ENCODE data around the gene TC2N.
"Not testable (repeated sequence)": the region's sequence is repeated elsewhere in the genome, so short reads cannot be mapped to it uniquely, and the experiment has no call there.

Gene TC2N

GRCh38 chr14:91867316-91867988 lies at the start of gene TC2N:
Gene TC2N, minus strand, starts transcription at chr14:91867536. Its CDS starts 53,767 bp downstream, at chr14:91813769.
- DNase-seq: no peak

DNA sequence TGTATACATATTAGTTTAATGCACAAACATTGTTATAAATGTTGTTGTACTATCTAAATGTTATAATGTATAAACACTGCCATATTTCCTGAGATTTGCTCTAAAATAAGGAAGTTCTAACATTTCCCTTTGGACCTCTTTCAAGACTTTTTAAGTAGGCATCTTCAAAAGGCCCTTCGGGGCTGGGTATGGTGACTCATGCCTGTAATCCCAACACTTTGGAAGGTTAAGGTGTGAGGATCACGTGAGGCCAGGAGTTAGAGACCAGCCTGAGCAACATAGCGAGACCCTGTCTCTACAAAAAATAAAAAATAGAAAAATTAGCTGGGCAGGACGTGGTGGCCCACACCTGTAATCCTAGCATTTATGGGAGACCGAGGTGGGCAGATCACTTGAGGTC lies 44.7 kb upstream of the TC2N start:
- no peak for DNase-seq

DNA sequence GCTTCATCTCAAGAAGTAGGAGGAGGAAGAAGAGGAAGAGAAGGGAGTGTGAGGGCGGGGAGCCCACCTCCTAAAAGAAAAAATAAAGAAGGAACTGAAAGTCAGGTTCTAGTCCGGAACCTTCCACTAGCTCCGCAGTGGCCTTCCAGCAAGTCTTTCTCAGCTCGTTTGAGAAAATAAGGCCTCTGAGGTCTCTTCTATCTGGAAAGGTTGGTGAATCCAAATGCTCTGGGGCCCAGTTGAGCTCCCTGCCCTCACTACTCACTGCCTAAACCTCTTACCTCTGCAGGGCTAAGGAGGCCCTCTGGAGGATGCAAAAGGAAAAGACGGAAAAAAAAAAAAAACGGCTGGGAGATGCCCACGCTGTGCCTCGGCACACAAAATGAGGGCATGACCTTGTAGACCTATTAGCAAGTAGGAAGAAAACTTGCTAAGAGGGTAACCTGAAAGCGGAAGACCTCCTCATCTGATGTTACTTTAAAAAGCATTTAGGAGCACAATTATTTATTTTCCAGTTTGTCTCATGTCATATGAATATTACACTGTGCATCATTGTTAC lies 44.2 kb upstream of the TC2N start:
- DNase-seq: peak; percentile 34

DNA sequence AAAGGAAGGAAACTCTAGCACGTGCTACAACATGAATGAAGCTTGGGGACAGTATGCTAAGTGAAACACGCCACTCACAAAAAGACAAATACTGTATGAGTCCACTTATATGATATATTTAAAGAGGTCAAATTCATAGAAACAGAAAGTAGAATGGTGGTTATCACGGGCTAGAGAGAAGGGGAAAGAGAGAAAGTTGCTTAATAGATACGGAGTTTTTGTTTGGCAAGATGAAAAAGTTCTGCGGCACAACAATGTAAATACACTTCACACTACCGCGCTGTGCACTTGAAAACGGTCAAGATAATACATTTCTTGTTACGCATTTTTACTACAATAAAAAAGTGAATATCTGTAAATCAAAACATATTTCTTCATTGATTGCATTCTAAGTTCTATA lies 42.9 kb upstream of the TC2N start:
- no peak for DNase-seq

DNA sequence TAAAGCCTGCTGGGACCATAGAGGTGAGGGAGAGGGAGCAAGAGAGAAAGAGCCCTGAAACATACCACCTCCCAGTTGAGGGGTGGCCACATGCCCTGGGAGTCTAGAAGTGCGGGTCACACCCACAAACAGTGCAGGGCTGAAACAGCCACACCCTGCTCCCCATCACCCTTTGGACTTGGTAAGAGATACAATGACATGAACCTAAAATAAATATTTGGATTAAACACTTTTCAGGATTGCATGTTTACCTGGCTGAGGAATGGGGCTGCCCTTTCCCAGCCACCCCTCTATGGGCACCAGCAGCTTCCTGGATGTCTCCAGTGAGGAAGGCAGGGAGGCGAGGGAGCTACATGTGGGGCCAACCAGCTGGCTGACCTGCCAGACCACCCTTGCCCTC lies 39.0 kb upstream of the TC2N start:
- DNase-seq: no peak

GRCh38 chr14:91904956-91905645 lies 37.8 kb upstream of the TC2N start:
- no peak for DNase-seq

- DNase-seq: no peak
Measured at GRCh38 chr14:91904483-91904882, 37.1 kb upstream of the TC2N start.

DNA sequence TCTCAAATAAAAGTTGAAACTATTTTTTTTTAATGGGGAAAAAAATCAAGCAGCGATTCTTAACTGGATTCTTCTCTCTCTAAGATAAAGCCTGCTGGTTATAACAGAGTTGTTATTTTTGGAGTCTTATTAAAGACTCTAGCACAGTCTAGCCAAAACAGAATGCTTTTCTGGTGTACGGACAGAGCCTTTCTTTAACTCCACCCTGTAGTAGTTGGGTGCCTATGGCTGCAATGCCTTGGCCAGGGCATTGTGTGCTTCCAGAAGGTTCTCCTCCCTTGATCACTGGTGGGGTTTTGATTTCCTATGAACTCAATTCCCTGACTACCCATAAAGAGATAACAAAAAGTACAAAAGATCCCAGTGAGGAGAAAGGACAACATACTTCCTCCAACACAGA lies 35.7 kb upstream of the TC2N start:
- DNase-seq: no peak

- no peak for DNase-seq
Measured at GRCh38 chr14:91902336-91902735, 35.0 kb upstream of the TC2N start.

DNA sequence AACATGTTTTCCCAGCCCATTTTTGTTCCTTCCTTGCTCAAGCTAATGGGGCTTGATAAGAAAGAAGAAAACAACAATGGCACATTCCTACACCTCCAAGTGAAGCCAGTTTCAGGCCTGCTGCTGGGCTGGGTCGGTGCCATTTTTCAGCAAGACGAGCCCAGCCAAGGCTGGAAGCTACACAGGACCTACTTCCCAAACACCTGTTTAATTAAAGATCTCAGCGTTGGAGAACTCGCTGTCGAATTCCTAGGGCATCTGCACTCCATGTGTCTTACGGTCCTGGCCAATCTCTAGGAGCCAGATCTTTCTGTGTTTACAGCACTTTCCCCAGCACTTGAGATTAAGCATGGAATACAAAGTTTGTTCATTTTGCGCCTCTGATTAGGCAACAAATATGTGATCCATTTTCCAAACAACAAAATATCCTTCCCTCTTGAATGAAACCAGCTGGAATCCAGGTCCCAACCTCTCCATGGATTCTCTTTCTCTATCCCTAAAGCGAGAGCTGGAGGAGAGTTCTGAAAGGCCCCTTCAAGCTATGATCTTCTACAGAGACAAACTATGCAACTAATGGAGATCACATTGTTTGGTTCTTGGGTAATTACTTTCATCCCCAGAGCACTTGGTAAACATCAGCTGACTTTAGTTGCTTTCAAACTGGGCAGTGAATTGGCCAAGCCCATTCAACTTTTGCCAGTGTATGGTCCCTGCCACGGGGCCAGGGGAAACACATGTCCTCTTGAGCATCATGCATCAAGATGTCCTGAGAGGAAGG lies 34.3 kb upstream of the TC2N start:
- no peak for DNase-seq

DNA sequence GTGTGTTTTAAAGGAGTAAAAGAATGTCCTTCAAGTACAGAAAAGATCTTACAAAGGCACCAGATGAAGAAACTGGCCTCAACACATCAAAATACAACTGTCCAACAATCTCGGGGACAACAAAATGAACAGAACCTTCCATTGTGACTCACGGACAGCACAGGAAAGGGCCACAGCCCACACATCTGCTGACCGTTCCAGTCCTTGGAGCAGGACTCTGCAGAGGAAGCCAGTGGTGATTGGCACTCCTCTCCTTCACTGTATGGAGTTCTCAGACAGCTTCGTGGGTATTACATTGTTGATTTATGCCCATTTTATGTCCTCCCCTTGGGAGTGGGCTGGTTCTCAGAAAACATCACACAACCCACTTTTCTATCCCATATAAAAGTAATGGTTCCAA lies 32.5 kb upstream of the TC2N start:
- DNase-seq: no peak

GRCh38 chr14:91899213-91899612 lies 31.9 kb upstream of the TC2N start:
- DNase-seq: no peak

DNA sequence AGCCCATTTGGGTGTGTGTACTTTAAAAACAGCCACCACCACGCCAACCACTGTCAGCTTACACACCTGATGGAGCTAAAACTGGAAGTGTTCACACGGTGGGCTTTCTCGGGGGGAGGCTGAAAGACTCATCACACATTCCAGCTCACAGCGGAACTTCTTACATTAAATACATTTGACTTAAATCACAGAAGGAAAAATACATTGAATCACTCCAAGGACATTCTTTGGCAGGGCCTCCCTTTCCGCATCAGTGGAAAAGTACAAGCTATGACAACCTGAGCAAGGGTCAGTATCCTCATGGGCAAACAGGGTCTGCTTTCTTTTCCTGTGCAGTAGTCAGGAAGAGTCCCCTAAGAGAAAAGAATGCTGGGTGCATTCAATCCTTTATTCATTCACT lies 31.0 kb upstream of the TC2N start:
- no peak for DNase-seq

GRCh38 chr14:91897716-91898115 lies 30.4 kb upstream of the TC2N start:
- DNase-seq: not testable (repeated sequence)

DNA sequence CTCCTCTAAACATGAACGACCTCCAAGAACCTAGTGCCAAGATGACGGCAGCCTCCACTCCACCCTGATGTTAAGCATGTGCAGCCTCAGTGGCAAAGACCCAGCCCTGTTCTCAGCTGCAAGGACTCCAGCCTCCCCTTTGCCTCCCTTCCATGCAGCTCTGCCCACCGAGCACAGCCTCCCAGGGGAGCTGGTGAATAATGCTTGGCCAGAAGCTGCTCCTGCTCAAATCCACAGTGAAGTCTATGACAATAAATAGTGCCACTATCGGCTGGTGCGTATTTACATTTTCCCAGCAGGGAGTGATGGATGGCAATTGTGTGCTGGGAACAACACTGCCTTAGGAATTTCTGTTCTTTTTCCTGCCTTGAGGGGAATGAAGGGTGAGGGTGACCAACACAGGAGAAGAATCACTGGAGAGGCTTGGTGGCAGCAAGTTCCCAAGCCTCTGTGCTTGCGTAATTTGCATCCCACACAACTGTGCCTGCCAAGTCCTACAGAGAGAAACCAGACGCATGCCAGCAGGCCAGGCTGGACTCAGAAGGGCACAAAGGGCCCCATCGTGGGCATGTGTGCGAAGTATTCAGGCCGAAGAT lies 29.9 kb upstream of the TC2N start:
- DNase-seq: peak; percentile 29

DNA sequence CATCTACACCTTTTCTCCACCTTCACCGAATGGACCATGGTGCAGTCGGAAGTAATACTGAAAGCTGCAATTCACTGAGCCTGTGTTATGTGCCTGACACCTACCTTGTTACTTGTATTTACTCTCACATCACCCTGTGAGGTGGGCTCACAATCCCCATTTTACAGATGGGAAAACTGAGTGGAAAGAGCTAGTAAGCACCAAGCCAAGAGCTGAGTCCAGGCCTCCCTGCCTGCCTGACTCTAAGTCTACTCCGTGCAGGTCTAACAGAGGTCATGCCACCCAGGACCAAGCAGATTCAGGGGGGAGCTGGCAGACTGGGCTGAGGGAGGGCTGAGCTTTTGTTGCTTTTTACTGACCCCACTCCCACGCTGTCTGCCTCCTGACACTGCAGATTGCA lies 29.1 kb upstream of the TC2N start:
- DNase-seq: no peak

- no peak for DNase-seq
Measured at GRCh38 chr14:91893669-91894068, 26.3 kb upstream of the TC2N start.

DNA sequence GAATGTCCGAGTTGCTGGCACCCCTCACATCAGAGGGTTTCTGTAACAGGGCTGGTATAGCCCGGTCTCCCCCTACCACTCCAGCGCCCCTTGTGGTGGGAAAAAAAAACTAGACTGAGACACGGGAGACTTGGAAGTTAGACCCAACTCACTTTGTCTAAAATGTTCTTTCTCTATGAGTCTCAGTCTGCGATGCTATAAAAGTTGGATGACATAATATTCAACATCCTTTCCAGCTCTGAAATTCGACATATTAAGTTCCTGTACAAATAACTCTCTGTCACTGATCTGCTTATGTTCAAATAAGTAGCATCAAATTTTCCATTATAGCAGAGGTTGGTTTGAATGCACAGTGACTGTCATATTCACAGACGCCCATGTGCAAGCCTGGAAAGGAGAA lies 25.7 kb upstream of the TC2N start:
- no peak for DNase-seq

- DNase-seq: no peak
Measured at GRCh38 chr14:91891721-91892220, 24.4 kb upstream of the TC2N start.

DNA sequence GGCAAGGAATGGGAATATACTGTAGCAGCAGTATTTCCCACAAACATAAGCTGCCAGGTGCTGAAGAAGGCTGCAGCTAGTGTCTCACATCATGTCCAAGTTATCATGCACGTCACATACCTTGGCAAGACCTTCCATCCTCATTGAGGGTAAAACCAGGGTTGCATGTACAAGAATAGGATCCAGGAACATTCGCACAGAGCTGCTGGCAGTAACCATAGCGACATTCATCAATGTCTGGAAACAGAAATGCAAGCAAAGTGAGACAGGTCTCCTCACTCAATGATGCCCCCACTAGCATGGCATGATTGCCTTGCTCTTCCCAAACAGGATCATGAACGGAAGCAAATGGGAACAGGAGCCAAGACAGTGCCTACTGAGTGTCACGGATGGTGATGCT lies 23.8 kb upstream of the TC2N start:
- no peak for DNase-seq

- no peak for DNase-seq
Measured at GRCh38 chr14:91890291-91890749, 23.0 kb upstream of the TC2N start.

GRCh38 chr14:91889477-91890211 lies 22.3 kb upstream of the TC2N start:
- DNase-seq: no peak
